MM.1S (cell line): ENCODE data around the gene SAMHD1.

Source experiments
- EZH2phosphoT487 ChIP-seq: fragments of 300-600 bp; sonication (generic); IDR thresholded peaks from 2 replicates; pipeline ENCODE4 v1.6.1; 2018; ENCODE audit warnings: antibody characterized with exemption, low read length
- TF ChIP-seq, protein P1 (sequence below): fragments of 300-600 bp; sonication (generic); IDR thresholded peaks from 2 replicates; pipeline ENCODE4 v1.5.1; 2016; ENCODE audit warnings: antibody characterized with exemption, low read length, mixed read lengths

DNA sequence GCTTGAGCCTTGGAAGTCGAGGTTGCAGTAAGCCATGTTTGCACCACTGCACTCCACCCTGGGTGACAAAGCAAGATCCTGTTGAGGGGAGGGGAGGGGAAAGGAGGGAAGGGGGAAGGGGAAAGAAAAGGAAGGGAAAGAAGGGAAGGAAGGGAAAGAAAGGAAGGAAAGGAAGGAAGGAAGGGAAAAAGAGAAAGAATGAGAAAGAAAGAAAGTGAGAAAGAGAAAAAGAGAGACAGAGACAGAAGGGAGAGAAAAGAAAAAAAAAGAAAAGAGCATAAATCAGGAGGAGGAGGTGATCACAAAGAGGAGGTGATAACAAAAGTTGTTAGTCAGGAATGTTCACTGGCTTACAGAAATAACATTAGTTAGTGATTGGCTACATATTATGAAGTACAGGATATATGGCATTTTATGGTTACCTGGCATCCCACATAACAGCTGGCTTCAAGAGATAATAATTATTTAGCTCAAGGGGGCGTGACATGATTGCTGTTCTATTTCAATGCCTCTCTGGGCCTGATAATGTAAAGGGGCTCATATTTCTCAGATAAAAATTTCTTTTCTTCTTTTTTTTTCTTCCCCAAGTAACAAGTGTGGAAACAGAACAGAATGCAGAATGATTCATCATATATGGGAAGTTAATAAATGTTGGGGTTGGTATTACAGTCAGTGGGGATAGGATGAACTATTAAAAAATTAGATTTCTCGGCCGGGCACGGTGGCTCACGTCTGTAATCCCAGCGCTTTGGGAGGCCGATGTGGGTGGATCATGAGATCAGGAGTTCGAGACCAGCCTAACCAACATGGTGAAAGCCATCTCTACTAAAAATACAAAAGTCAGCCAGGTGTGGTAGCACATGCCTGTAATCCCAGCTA lies 27.1 kb downstream of the SAMHD1 start:
- TF ChIP-seq, protein P1, sequence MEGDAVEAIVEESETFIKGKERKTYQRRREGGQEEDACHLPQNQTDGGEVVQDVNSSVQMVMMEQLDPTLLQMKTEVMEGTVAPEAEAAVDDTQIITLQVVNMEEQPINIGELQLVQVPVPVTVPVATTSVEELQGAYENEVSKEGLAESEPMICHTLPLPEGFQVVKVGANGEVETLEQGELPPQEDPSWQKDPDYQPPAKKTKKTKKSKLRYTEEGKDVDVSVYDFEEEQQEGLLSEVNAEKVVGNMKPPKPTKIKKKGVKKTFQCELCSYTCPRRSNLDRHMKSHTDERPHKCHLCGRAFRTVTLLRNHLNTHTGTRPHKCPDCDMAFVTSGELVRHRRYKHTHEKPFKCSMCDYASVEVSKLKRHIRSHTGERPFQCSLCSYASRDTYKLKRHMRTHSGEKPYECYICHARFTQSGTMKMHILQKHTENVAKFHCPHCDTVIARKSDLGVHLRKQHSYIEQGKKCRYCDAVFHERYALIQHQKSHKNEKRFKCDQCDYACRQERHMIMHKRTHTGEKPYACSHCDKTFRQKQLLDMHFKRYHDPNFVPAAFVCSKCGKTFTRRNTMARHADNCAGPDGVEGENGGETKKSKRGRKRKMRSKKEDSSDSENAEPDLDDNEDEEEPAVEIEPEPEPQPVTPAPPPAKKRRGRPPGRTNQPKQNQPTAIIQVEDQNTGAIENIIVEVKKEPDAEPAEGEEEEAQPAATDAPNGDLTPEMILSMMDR: no peak
- no peak for TF ChIP-seq EZH2phosphoT487
